HEK293 (cell line): ENCODE results near the gene SHROOM4.

Experiments used
- ATF2 ChIP-seq: fragments of 450-650 bp; formaldehyde crosslinking; IDR thresholded peaks from 2 replicates; pipeline ENCODE4 v1.5.1; 2016; ENCODE audit warnings: missing biosample characterization, missing genetic modification characterization, low read depth
- CTCF ChIP-seq: fragments of 450-650 bp; formaldehyde crosslinking; IDR thresholded peaks from 2 replicates; pipeline ENCODE4 v1.5.1; 2016; ENCODE audit warnings: missing biosample characterization, missing genetic modification characterization
- EGR2 ChIP-seq: fragments of 450-650 bp; formaldehyde crosslinking; IDR thresholded peaks from 2 replicates; pipeline ENCODE4 v1.5.1; 2016; ENCODE audit warnings: low read depth, missing biosample characterization, missing genetic modification characterization
- KLF9 ChIP-seq: fragments of 450-650 bp; formaldehyde crosslinking; IDR thresholded peaks from 2 replicates; pipeline ENCODE4 v1.5.1; 2016; ENCODE audit warnings: missing biosample characterization, missing genetic modification characterization, low read depth
- REST ChIP-seq: fragments of 450-650 bp; formaldehyde crosslinking; IDR thresholded peaks from 2 replicates; pipeline ENCODE4 v1.5.1; 2016; ENCODE audit warnings: missing biosample characterization, missing genetic modification characterization
- YY1 ChIP-seq: fragments of 450-650 bp; formaldehyde crosslinking; IDR thresholded peaks from 2 replicates; pipeline ENCODE4 v1.5.1; 2018; ENCODE audit warnings: missing biosample characterization, missing genetic modification characterization
- ZBTB21 ChIP-seq: fragments of 450-650 bp; formaldehyde crosslinking; IDR thresholded peaks from 2 replicates; pipeline ENCODE4 v1.5.1; 2017; ENCODE audit warnings: missing biosample characterization, missing genetic modification characterization
- ZNF140 ChIP-seq: fragments of 450-650 bp; formaldehyde crosslinking; IDR thresholded peaks from 2 replicates; pipeline ENCODE4 v1.5.1; 2016; ENCODE audit warnings: missing biosample characterization, missing genetic modification characterization
- ZNF248 ChIP-seq: fragments of 450-650 bp; formaldehyde crosslinking; IDR thresholded peaks from 2 replicates; pipeline ENCODE4 v1.5.1; 2017; ENCODE audit warnings: missing biosample characterization, missing genetic modification characterization
- ZNF48 ChIP-seq: fragments of 450-650 bp; formaldehyde crosslinking; IDR thresholded peaks from 2 replicates; pipeline ENCODE4 v1.5.1; 2016; ENCODE audit warnings: missing biosample characterization, missing genetic modification characterization
- ZNF629 ChIP-seq: fragments of 450-650 bp; formaldehyde crosslinking; IDR thresholded peaks from 2 replicates; pipeline ENCODE4 v1.5.1; 2017; ENCODE audit warnings: missing biosample characterization, missing genetic modification characterization
- ZNF707 ChIP-seq: fragments of 450-650 bp; formaldehyde crosslinking; IDR thresholded peaks from 2 replicates; pipeline ENCODE4 v1.5.1; 2016; ENCODE audit warnings: missing biosample characterization, missing genetic modification characterization
- ZNF785 ChIP-seq: fragments of 450-650 bp; formaldehyde crosslinking; IDR thresholded peaks from 2 replicates; pipeline ENCODE4 v1.5.1; 2016; ENCODE audit warnings: missing biosample characterization, missing genetic modification characterization

- TF ChIP-seq ZNF785 (no peak), EGR2 (no peak), CTCF (no peak), ATF2 (tag by site-specific recombination) (no peak), ZNF629 (tag by site-specific recombination) (no peak), YY1 (no peak), ZNF48 (tag by site-specific recombination) (no peak), REST (tag by site-specific recombination) (no peak), ZBTB21 (tag by site-specific recombination) (no peak), ZNF707 (tag by site-specific recombination) (no peak), ZNF140 (tag by site-specific recombination) (no peak), ZNF248 (no peak), KLF9 (tag by site-specific recombination) (no peak)
Measured at GRCh38 chrX:50704360-50704759, 109.6 kb downstream of the SHROOM4 start.
